Left hindlimb (tissue), 1 donor: Measurements from ENCODE around the gene ZSWIM1.
A peak's percentile ranks its signal among the peaks of the same experiment; 100 is the strongest.
"Not testable (repeated sequence)": the region's sequence is repeated elsewhere in the genome, so short reads cannot be mapped to it uniquely, and the experiment has no call there.

ENCODE experiments used
- DNase-seq: peaks from one replicate; pipeline ENCODE4 v3.0.0-alpha.2; 2018

ZSWIM1 gene

GRCh38 chr20:45890077-45890984 is 9.3 kb downstream of the ZSWIM1 start:
- DNase-seq: peak; percentile 88

GRCh38 chr20:45890985-45891983 is 10.3 kb downstream of the ZSWIM1 start, which contains the start of the genes CTSA and NEURL2:
Gene CTSA (plus strand): TSS chr20:45891335. CDS start chr20:45891569, 234 bp downstream.
Gene NEURL2 (minus strand): TSS chr20:45891208. CDS start chr20:45890991, 217 bp downstream.
- DNase-seq: peak; percentile 94

- no peak for DNase-seq
These were observed 11.2 kb downstream of the ZSWIM1 start for GRCh38 chr20:45892049-45892825.

GRCh38 chr20:45892828-45893500 is 11.9 kb downstream of the ZSWIM1 start:
- DNase-seq: no peak

GRCh38 chr20:45893831-45894230 is 12.8 kb downstream of the ZSWIM1 start:
- DNase-seq: no peak

- DNase-seq: no peak
These were observed 13.8 kb downstream of the ZSWIM1 start for GRCh38 chr20:45894797-45895196.

- no peak for DNase-seq
These were observed 15.7 kb downstream of the ZSWIM1 start for GRCh38 chr20:45896641-45897161.

GRCh38 chr20:45897289-45897688 is 16.3 kb downstream of the ZSWIM1 start:
- DNase-seq: no peak

GRCh38 chr20:45897692-45898091 is 16.7 kb downstream of the ZSWIM1 start:
- DNase-seq: no peak

GRCh38 chr20:45898285-45898684 is 17.3 kb downstream of the ZSWIM1 start:
- DNase-seq: no peak

- no peak for DNase-seq
These were observed 18.2 kb downstream of the ZSWIM1 start for GRCh38 chr20:45899046-45899835.

- not testable (repeated sequence) for DNase-seq
These were observed 20.3 kb downstream of the ZSWIM1 start for GRCh38 chr20:45901332-45901731.

- DNase-seq: no peak
These were observed 21.2 kb downstream of the ZSWIM1 start for GRCh38 chr20:45902199-45902701.

GRCh38 chr20:45904583-45905504 is 23.8 kb downstream of the ZSWIM1 start:
- no peak for DNase-seq

- DNase-seq: no peak
These were observed 24.6 kb downstream of the ZSWIM1 start for GRCh38 chr20:45905505-45906079.

GRCh38 chr20:45907219-45907948 is 26.4 kb downstream of the ZSWIM1 start:
- no peak for DNase-seq

- no peak for DNase-seq
These were observed 27.1 kb downstream of the ZSWIM1 start for GRCh38 chr20:45908084-45908483.

GRCh38 chr20:45909336-45909808 is 28.3 kb downstream of the ZSWIM1 start:
- DNase-seq: no peak
